Measurements from ENCODE around the gene TOMM40.

DNA sequence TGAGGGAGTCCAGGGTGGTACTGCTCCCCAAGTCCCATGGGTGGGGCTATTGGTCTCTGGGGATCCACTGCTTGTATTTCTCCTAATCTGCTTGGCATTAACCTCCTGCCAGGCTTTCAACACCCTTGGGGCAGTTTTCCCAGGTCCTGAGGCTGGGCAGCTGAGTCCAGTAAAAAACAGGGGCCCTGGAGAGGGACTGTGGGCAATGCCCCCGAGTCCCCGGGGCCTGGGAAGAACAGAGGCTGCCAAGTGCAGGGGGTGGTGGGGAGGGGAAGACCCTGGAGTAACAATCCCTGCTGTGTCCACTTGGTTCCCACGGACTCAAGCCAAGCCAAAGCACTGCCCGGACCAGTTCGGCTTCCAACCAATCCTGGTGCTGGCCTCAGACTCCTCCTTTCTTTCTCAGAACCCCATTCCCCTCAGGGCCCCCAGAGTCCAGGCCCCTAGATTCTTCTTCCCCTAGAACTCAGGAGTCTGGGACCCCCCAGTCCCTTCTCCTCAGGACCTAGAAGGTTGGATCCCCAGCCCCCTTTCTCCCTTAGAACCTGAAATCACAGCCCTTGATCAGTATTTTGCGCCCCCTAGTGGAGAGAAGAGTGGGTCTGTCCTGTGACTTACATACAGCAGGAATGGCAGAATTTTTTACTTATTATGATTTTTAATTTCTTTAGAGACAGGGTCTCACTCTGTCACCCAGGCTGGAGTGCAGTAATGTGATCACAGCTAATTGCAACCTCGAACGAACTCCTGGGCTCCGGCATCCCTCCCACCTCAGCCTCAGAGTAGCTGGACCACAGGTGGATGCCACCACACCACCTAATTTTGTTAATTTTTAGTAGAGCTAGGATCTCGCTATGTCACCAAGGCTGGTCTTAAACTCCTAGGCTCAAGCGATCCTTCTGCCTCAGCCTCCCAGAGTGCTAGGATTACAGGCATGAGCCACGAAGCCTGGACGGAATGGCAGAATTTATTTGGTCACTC is 60.4 kb downstream of the TOMM40 start:
- TF ChIP-seq, protein P1, sequence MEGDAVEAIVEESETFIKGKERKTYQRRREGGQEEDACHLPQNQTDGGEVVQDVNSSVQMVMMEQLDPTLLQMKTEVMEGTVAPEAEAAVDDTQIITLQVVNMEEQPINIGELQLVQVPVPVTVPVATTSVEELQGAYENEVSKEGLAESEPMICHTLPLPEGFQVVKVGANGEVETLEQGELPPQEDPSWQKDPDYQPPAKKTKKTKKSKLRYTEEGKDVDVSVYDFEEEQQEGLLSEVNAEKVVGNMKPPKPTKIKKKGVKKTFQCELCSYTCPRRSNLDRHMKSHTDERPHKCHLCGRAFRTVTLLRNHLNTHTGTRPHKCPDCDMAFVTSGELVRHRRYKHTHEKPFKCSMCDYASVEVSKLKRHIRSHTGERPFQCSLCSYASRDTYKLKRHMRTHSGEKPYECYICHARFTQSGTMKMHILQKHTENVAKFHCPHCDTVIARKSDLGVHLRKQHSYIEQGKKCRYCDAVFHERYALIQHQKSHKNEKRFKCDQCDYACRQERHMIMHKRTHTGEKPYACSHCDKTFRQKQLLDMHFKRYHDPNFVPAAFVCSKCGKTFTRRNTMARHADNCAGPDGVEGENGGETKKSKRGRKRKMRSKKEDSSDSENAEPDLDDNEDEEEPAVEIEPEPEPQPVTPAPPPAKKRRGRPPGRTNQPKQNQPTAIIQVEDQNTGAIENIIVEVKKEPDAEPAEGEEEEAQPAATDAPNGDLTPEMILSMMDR (conservative IDR thresholded peaks at IDR 0.05), result peak; percentile 81
- no peak for TF ChIP-seq ZFX (IDR thresholded peaks at IDR 0.05)
